HEK293 (cell line): ENCODE measurements around the gene FSCN2.

Experiments used
- ATF2 ChIP-seq: fragments of 450-650 bp; formaldehyde crosslinking; IDR thresholded peaks from 2 replicates; pipeline ENCODE4 v1.5.1; 2016; ENCODE audit warnings: missing biosample characterization, missing genetic modification characterization, low read depth
- BCL11A ChIP-seq: fragments of 450-650 bp; formaldehyde crosslinking; IDR thresholded peaks from 2 replicates; pipeline ENCODE4 v1.5.1; 2016; ENCODE audit warnings: low read depth, missing biosample characterization, missing genetic modification characterization
- CTCF ChIP-seq: fragments of 450-650 bp; formaldehyde crosslinking; IDR thresholded peaks from 2 replicates; pipeline ENCODE4 v1.5.1; 2016; ENCODE audit warnings: missing biosample characterization, missing genetic modification characterization
- TCF7L2 ChIP-seq: IDR thresholded peaks from 2 replicates; pipeline ENCODE4 v1.6.1; 2011; ENCODE audit warnings: low read depth, mild to moderate bottlenecking, inconsistent platforms, low read length, moderate library complexity, borderline replicate concordance
- YY1 ChIP-seq: fragments of 450-650 bp; formaldehyde crosslinking; IDR thresholded peaks from 2 replicates; pipeline ENCODE4 v1.5.1; 2018; ENCODE audit warnings: missing biosample characterization, missing genetic modification characterization
- ZNF121 ChIP-seq: fragments of 450-650 bp; formaldehyde crosslinking; IDR thresholded peaks from 2 replicates; pipeline ENCODE4 v1.5.1; 2016; ENCODE audit warnings: missing biosample characterization, missing genetic modification characterization
- ZNF24 ChIP-seq: fragments of 450-650 bp; formaldehyde crosslinking; IDR thresholded peaks from 2 replicates; pipeline ENCODE4 v1.5.1; 2016; ENCODE audit warnings: missing biosample characterization, missing genetic modification characterization
- ZNF529 ChIP-seq: fragments of 450-650 bp; formaldehyde crosslinking; IDR thresholded peaks from 2 replicates; pipeline ENCODE4 v1.5.1; 2017; ENCODE audit warnings: missing genetic modification characterization, missing biosample characterization; ENCODE audit not compliant: insufficient replicate concordance

GRCh38 chr17:81561494-81561885 lies 33.3 kb downstream of the FSCN2 start:
- TF ChIP-seq CTCF (tag by site-specific recombination), result no peak
- TF ChIP-seq ATF2 (tag by site-specific recombination), result no peak
- no peak for TF ChIP-seq ZNF121 (tag by site-specific recombination)
- TF ChIP-seq BCL11A, result no peak
- no peak for TF ChIP-seq YY1 (tag by site-specific recombination)
- TF ChIP-seq ZNF529 (tag by site-specific recombination), result no peak
- no peak for TF ChIP-seq ZNF24 (tag by site-specific recombination)
- no peak for TF ChIP-seq TCF7L2
